Natural killer cell (primary cell): Measurements from ENCODE around the gene TK2. TPM values are rescaled to one million over a fixed set of nuclear protein-coding genes. Genes with fewer than 3 reads are reported as not detected.

Experiments
- ATAC-seq, 3 donors: fragments of 150-1000 bp in 2 of 3; fragments of 200-7000 bp in 1 of 3; cut with Tn5 transposase; 1 replicate in 1 of 3; 2 replicates in 2 of 3; pipeline ENCODE4 v1.10.0; 2021; ENCODE audit warnings: mild to moderate bottlenecking in 2 of 3, moderate library complexity in 2 of 3
- DNase-seq, 2 donors: peaks; one replicate each; pipeline versions ENCODE4 v3.0.0 to v3.0.0-alpha.2; 2013 to 2021; ENCODE audit warnings: mixed read lengths in 1 of 2
- H3K27ac ChIP-seq: one replicate; pipeline ENCODE4 v1.5.1; 2013; ENCODE audit warnings: mild to moderate bottlenecking, low read length
- H3K27me3 ChIP-seq: one replicate; pipeline ENCODE4 v1.6.1; 2013; ENCODE audit warnings: low read length; ENCODE audit not compliant: control insufficient read depth, insufficient read depth
- H3K36me3 ChIP-seq: one replicate; pipeline ENCODE4 v1.6.1; 2013; ENCODE audit warnings: low read length; ENCODE audit not compliant: control insufficient read depth, insufficient read depth
- H3K4me1 ChIP-seq: one replicate; pipeline ENCODE4 v1.6.1; 2013; ENCODE audit warnings: low read length; ENCODE audit not compliant: control insufficient read depth, insufficient read depth
- H3K4me3 ChIP-seq: one replicate; pipeline ENCODE4 v1.5.1; 2013; ENCODE audit warnings: low read length
- H3K9me3 ChIP-seq: one replicate; pipeline ENCODE4 v1.6.1; 2013; ENCODE audit warnings: low read length; ENCODE audit not compliant: control insufficient read depth, insufficient read depth
- H3K27ac Mint-ChIP-seq, 2 donors: one replicate each; pipeline ENCODE4 v1.8.0; 2022; ENCODE audit warnings: mild to moderate bottlenecking in 2 of 2, mixed read lengths in 2 of 2, moderate library complexity in 1 of 2
- H3K27me3 Mint-ChIP-seq, 2 donors: one replicate each; pipeline ENCODE4 v1.8.0; 2022; ENCODE audit warnings: low read depth in 2 of 2, mixed read lengths in 2 of 2
- H3K36me3 Mint-ChIP-seq: one replicate; pipeline ENCODE4 v1.8.0; 2022; ENCODE audit warnings: mixed read lengths
- H3K4me1 Mint-ChIP-seq, 2 donors: one replicate each; pipeline ENCODE4 v1.8.0; 2022; ENCODE audit warnings: mixed read lengths in 2 of 2
- H3K4me3 Mint-ChIP-seq: one replicate; pipeline ENCODE4 v1.8.0; 2022; ENCODE audit warnings: mild to moderate bottlenecking, moderate library complexity, mixed read lengths
- H3K9me3 Mint-ChIP-seq, 2 donors: one replicate each; pipeline ENCODE4 v1.8.0; 2022; ENCODE audit warnings: mixed read lengths in 2 of 2
- CTCF ChIP-seq: fragments of 200-600 bp; IDR thresholded peaks from one replicate; pipeline ENCODE4 v1.8.0; 2022; ENCODE audit warnings: antibody characterized with exemption
- WGBS: methylation state at CpG from one replicate; pipeline ENCODE4 v1.1.7; 2013; ENCODE audit warnings: missing lambda C conversion rate; ENCODE audit not compliant: insufficient coverage; 5-methylcytosine and 5-hydroxymethylcytosine counted together
- intact Hi-C: fragments of 100-400 bp; cut with micrococcal nuclease; formaldehyde crosslinking; loops from one replicate; pipeline ENCODE4 v1.14.2; 2022
- total RNA-seq, 4 donors: library from RNA; stranded (reverse); fragments of 120-200 nt in 1 of 4; gene quantifications; one replicate each; pipeline versions ENCODE4 v1.2.3 to v1.2.4, GENCODE V29; 2013 to 2022

The TK2 gene
- total RNA-seq, 3 donors from 2014 or later (not counting 1 experiment from before 2014, with no cell fraction given): 18.8 to 25.8 (median 25.1) TPM

DNA sequence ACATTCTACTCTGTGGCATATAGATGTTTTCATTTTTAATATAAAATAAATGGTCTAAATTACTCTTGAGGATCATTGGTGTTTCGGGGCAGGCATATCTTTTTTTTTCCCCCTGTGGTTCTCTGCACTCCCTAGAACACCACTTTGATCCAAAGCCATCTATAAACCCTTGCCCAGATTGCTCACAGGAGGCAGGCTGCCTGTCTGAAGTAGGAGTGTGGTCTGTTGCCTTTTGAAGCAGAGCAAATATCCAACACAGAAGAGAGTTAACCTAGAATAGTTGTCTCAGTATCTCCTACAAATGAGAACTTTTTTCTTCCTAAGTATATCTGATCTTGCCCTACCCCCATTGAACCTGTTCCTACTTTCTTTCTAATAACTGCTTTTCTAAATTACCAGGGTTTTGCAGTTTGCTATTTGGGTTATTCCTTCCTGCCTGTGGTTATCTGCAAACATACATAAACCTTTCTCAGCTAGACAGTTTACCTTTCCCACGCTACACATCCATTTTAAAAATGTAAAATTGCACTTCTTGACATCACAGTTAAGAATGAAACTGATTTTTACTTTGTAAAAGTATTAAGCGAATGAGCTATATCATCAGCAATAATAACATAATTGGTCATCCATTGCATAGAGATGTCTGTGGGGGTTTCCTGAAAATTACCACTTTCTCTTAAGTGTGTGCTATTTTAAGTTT, 11.6 kb upstream of the TK2 start:
- peak overlapping the region; percentile 86 to 94 for H3K27ac Mint-ChIP-seq
- no peaks in the 10 kb centered on the region for H3K36me3 Mint-ChIP-seq
- TF ChIP-seq CTCF: no peak
- H3K4me1 ChIP-seq: peaks cover 26% of the 10 kb centered on the region
- no peaks in the 10 kb centered on the region for H3K9me3 Mint-ChIP-seq
- no peaks in the 10 kb centered on the region for H3K9me3 ChIP-seq
- peak overlapping the region; percentile 66 for H3K4me3 Mint-ChIP-seq
- ATAC-seq (peak in 2 of 3 donors; percentile 54 to 61), DNase-seq (no peak)
- peaks cover 70 to 73% of the 10 kb centered on the region in 2 donors for H3K4me1 Mint-ChIP-seq
- WGBS: no CpG with 5 or more reads among the region's 3 CpGs
- no peaks in the 10 kb centered on the region for H3K27me3 ChIP-seq
- H3K27me3 Mint-ChIP-seq: no peaks in the 10 kb centered on the region
- H3K4me3 ChIP-seq: no peak overlapping the region
- intact Hi-C loops: no loop called here
- peaks cover 59% of the 10 kb centered on the region for H3K36me3 ChIP-seq
- peak overlapping the region; percentile 48 for H3K27ac ChIP-seq

GRCh38 chr16:66560107-66560506, 10.2 kb upstream of the TK2 start:
- Histone ChIP-seq H3K27ac (no peak overlapping the region), H3K4me1 (peaks cover 27% of the 10 kb centered on the region), H3K27me3 (no peaks in the 10 kb centered on the region), H3K36me3 (peaks cover 49% of the 10 kb centered on the region), H3K4me3 (no peak overlapping the region), H3K9me3 (no peaks in the 10 kb centered on the region)
- Mint-ChIP-seq H3K27me3 (no peaks in the 10 kb centered on the region), H3K4me3 (peak overlapping the region; percentile 54), H3K27ac (peak overlapping the region; percentile 86 to 94), H3K4me1 (peaks cover 79 to 81% of the 10 kb centered on the region in 2 donors), H3K9me3 (no peaks in the 10 kb centered on the region), H3K36me3 (no peaks in the 10 kb centered on the region)
- ATAC-seq (no peak), DNase-seq (no peak)
- WGBS: 65% methylated on average over 1 of the region's 1 CpG
- TF ChIP-seq CTCF: no peak
- intact Hi-C loops: no loop called here

DNA sequence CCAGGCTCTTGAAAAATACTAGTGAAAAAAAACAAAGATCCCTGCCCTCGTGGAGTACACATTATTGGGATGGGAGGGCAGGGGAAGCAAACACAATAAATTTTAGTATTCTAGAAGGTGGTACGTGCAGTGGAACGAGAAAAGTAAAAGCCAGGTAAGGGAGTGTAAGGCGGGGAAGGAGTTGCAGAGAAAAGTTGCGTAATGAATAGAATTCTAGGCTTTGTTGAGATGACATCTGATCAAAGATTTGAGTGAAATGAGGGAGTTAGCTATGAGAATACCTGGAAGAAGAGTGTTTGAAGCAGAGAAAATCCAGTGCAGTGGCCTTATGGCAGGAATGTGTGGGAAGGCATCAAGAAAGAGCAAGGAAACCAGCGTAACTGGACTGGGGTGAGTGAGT, 4.6 kb upstream of the TK2 start:
- Mint-ChIP-seq H3K27ac (peak overlapping the region; percentile 96 to 97), H3K4me3 (peak overlapping the region; percentile 89), H3K36me3 (no peaks in the 10 kb centered on the region), H3K4me1 (peaks cover 73 to 74% of the 10 kb centered on the region in 2 donors), H3K9me3 (no peaks in the 10 kb centered on the region), H3K27me3 (peaks cover 0 to 2% of the 10 kb centered on the region in 2 donors)
- peaks cover 25% of the 10 kb centered on the region for H3K36me3 ChIP-seq
- ATAC-seq: no peak
- peaks cover 48% of the 10 kb centered on the region for H3K4me1 ChIP-seq
- H3K9me3 ChIP-seq: no peaks in the 10 kb centered on the region
- TF ChIP-seq CTCF: no peak
- WGBS: 85% methylated on average over 6 of the region's 6 CpGs
- DNase-seq: no peak
- no peaks in the 10 kb centered on the region for H3K27me3 ChIP-seq
- no peak overlapping the region for H3K4me3 ChIP-seq
- intact Hi-C loops: loop anchor here (5.0 kb wide), 1 partner anchor 48 kb away; the partner anchor contains the start of gene CMTM3
- H3K27ac ChIP-seq: peak overlapping the region; percentile 1
